Activated CD8-positive, alpha-beta memory T cell treated with anti-CD3 and anti-CD28 coated beads, Interleukin-2, amount 50 U/mL, for 48 hours (primary cell): Measurements from ENCODE around the gene CD200R1.
"Not testable (repeated sequence)": the region's sequence is repeated elsewhere in the genome, so short reads cannot be mapped to it uniquely, and the experiment has no call there.

ENCODE experiments used
- DNase-seq: peaks from one replicate; pipeline ENCODE4 v3.0.0-alpha.2; 2020

Gene CD200R1

GRCh38 chr3:112973325-112974177 is 1.4 kb downstream of the CD200R1 start:
- DNase-seq, result no peak

DNA sequence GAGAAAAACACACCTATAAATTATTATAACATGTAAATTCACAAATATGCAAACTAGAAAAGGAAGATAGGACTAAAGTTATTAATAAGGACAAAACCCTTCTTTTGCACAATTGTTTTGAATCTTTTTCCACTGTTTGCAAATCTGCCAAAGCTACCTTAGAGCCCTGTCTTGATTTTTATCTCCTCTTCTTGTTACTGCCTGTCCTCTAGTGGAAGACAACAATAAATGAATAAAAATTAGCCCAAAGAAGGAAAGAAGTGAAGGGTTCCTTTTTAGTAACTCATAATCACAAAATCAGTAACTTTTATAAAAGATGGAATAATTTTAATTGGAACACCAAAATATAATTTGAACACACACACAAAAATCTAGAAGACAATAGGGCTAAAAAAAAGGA is 2.7 kb downstream of the CD200R1 start:
- DNase-seq, result no peak

- no peak for DNase-seq
Observed at GRCh38 chr3:112967828-112968227, 7.1 kb downstream of the CD200R1 start.

DNA sequence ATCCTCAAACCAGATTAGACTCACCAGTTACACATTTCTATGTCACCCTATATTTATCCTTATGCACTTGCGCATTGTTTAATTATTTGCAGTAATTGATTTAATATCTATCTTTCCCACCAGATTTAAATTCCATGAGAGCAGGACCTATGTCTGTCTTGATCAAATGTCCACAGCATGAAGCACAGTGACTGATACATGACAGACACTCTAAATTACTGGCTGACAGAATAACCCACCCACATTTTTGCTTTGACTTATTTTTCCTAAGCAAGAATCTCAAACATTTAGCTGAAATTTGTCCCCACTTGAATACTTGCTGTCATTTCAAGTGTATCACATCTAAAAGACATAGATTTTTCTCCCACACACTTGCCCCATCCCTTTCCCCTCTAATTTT is 7.5 kb downstream of the CD200R1 start:
- DNase-seq, result no peak

- DNase-seq, result no peak
Observed at GRCh38 chr3:112966633-112967032, 8.3 kb downstream of the CD200R1 start.

DNA sequence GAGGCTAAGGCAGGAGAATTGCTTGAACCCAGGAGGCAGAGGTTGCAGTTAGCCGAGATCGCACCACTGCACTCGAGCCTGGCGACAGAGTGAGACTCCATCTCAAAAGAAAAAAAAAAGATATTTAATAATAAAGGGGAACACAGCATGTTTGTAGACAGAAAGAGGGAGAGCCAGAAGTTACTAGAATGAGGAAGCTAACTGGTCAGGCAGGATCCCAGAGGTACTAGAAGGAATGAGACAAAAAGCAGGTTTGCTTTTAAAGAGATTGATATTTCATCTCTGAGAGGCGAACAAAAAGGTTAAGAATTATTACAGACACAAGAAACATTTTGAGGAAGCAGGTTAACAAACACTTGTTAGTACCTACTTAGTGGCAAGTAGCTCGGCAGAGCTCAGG is 9.2 kb downstream of the CD200R1 start:
- DNase-seq, result no peak

DNA sequence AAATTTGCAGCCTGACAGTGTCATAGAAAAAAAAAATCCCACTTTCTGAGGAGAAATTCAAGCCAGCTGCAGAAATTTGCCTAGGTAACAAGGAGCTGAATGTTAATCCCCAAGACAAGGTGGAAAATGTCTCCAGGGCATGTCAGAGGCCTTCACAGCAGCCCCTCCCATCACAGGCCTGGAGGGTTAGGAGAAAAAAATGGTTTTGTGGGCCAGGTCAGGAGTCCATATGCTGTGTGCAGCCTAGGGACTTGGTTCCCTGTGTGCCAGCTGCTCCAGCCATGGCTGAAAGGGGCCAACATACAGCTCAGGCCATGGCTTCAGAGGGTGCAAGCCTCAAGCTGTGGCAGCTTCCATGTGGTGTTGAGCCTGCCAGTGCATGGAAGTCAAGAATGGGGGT is 11.2 kb downstream of the CD200R1 start:
- DNase-seq, result no peak

DNA sequence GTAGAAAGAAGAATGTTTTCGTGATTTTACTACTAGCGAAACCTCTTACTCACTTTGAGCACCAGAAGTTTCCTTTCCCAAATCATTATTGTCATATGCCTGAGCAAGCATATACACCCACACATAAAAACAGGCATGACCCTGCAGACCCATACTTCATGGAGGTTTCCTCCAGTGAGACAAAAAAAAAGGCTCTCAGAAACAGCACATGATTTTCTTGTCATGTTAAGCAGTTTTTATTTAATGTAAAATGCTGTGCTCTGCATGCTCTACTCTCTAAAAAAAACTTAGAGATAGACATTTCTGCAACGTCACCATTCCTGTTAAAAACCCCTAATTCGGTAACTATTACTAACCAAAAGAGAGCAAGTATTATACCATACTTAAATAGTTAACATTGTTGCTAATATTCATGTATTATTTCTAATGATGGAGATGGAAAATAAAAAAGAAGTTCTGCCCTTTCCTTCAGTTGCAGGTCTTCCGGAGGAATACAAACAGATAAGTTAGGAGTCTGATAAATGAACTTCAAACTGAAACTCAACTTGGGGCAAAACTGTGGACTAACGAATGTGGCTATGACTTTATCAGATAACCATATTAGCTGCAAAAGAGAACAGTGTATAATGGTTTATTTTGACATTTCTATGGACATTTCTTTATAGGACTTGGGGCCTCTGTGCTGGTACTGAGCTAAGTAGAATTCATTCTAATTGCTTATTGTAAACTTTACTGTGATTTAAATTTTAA is 15.9 kb downstream of the CD200R1 start:
- DNase-seq, result no peak

DNA sequence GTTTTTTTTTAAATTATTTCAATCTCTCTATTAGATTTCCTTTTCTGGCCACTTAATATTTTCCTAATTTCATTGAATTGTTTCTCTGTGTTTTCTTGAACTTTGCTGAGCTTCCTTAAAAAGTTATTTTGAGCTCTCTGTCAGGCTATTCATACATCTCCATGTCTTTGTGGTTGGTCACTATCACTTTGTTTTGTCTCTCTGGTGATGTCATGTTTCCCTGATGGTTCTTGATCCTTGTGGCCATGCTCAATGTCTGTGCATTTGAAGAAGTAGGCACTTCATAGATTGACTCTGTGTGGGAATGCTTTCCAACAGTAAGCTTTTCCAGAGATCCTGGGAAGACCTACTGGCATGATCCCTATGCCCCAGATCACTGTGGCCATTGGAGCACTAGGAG is 18.6 kb downstream of the CD200R1 start:
- DNase-seq, result no peak

DNA sequence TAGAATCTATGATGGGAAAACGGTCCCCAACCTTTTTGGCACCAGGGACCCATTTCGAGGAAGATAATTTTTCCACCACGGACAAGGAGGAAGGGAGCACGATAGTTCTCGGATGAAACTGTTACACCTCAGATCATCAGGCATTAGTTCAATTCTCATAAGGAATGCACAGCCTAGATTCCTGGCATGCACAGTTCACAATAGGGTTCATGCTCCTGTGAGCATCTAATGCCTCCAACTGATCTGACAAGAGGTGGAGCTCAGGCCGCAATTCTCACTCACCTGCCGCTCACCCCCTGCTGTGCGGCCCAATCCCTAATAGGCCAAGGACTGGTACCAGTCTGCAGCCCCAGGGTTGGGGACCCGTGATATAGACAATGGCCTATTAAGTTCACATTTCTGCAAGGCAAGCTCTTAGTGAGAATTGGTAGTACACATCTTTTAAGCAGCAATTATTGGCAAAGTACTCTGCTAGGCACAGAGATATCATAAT is 26.5 kb downstream of the CD200R1 start:
- no peak for DNase-seq

DNA sequence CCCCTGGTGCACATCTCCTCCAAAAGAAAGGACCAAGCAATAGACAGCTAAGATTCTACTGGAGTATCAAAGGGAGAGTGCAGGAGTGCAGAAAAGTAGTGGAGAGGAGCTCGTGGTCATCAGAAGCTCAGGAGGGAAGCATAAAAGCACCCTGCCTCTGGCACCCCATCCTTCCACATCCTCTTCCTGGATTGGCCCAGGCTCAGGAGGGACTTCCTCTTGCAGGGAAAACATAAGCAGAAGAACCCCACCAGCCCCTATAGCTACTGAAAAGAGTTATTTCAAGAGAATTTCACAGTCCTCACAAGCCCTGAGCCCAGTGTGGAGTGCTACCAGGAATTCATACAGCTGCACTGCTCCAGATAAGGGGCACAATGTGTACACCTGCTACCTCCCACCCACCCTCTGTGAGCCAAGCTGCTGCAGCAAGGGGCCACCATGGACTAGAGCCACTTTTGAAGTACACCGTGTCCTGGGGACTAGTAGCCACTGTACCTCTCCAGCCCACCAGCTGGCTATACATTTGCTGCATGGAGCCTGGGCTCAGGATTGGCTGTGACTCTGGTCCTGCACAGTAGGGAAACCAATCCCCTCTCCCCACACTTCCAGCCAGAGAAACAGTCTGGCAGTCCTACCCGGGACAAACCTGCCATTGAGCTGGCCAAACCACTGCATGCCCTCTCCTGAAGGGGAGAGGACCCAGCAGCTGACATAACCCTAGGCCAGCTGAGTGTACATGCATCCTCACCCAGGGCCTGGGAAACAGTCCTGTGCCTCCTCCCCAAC is 43.0 kb downstream of the CD200R1 start:
- no peak for DNase-seq

DNA sequence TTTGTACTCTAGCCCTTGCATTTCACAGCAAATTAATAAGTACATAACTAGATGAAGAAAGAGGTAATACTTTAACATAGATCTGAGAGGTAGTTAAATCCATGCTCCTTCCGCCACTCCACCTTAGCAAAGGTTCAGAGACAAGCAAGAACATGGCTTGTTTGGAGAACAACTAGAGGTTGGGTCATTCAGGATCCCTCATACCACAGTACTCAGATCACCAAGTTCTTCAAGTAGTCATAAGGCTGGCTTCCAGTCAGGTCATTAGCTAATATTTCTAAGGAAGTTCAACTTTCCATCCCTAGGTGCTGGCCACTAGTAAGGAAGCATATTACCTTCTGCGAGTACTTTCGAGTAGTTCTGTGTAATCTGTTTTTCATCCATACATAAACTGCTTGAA is 44.1 kb downstream of the CD200R1 start:
- DNase-seq, result no peak

DNA sequence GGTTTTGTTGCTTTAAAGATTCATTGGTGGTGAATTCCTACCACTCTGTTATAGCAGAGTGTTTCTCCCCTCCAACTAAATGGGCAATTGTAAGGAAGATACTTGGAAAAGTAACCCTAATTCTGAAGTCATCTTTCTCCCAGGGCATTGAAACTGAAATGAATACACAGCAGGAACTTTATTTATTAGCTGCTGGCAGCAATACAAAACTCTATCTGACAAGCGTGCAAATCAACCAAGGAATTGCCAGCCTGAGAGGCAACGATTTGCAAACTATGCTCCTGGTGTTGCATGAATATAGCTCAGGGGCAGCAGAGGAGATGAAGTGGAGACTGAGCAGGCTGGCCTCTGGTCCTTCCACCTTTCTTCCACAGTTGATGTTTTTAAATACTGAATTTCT is 48.9 kb downstream of the CD200R1 start:
- DNase-seq, result no peak

- no peak for DNase-seq
Observed at GRCh38 chr3:112925560-112925959, 49.3 kb downstream of the CD200R1 start.

GRCh38 chr3:112919541-112919940 is 55.4 kb downstream of the CD200R1 start:
- DNase-seq, result not testable (repeated sequence)

GRCh38 chr3:112908252-112908651 is 66.7 kb downstream of the CD200R1 start:
- no peak for DNase-seq

GRCh38 chr3:112904786-112905185 is 70.1 kb downstream of the CD200R1 start:
- no peak for DNase-seq

GRCh38 chr3:112900113-112900512 is 74.8 kb downstream of the CD200R1 start:
- DNase-seq, result no peak

- no peak for DNase-seq
Observed at GRCh38 chr3:112897791-112898190, 77.1 kb downstream of the CD200R1 start.

DNA sequence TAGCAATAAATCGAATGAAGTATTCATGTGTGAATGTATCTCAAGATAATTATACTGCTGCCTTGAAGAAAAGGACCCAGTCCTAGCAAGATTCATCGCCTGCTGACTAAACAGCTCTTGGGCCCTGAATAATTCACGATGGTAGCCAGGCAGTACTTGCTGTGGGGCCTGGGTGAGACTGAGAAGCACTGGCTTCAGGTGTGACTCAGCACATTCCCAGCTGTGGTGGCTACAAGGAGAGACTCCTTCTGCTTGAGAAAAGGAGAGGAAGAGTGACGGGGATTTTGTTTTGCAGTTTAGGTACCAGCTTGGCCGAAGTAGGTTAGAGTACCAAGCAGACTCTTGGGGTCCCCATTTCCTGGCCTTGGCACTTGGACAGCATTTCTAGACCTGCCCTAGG is 80.6 kb downstream of the CD200R1 start:
- DNase-seq, result no peak

GRCh38 chr3:112889357-112889756 is 85.5 kb downstream of the CD200R1 start:
- no peak for DNase-seq

DNA sequence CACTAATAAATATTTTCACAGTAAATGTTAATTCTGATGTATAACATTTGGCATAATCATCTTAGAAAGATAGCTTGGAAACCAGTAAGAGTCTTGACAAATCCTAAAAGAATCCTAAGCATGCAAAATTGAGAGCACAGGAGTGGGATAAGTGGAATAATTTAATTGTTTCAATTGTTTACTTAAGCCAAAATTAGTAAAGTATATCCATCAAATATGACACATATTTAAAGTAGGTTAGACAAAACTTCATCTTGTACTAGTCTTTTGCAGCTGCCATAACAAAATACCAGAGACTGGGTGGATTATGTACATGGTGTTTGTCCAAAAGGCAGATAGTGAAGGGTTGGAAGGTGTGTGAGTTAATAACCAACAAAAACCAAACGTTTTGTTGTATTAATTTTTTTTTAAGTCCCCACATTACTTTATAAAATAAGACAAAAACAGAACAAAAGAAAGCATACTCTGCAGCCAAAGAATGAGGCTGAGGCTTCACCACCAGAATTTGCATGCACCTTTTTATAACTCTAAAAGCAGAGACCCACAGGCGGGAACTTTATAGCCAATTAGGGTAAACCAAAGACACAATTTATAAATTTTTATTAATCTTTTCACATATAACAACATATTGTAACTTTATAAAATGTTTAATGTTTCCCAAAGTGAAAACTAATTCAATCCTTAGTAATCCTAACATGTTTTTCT is 86.4 kb downstream of the CD200R1 start:
- no peak for DNase-seq
